Smooth muscle cell (in vitro differentiated cells): ENCODE measurements around the gene GRPEL1. TPM values are rescaled to one million over a fixed set of nuclear protein-coding genes. Genes with fewer than 3 reads are reported as not detected.

Experiments
- DNase-seq: peaks from one replicate; lab custom pipeline; 2025; ENCODE audit not compliant: unreplicated experiment; lab: John Stamatoyannopoulos, UW
- H2AFZ ChIP-seq: fragments of 200-600 bp; sonication (generic); 2 replicates; pipeline ENCODE4 v1.6.0; 2016; ENCODE audit warnings: antibody characterized with exemption, low read depth, mild to moderate bottlenecking
- H3F3A ChIP-seq: fragments of 200-600 bp; sonication (generic); 2 replicates; pipeline ENCODE4 v1.6.0; 2017; ENCODE audit warnings: antibody characterized with exemption, low read depth
- H3K27ac ChIP-seq: fragments of 200-600 bp; sonication (generic); 2 replicates; pipeline ENCODE4 v1.5.1; 2016; ENCODE audit warnings: low read depth, mild to moderate bottlenecking
- H3K27me3 ChIP-seq: fragments of 200-600 bp; sonication (generic); 2 replicates; pipeline ENCODE4 v1.6.1; 2016; ENCODE audit warnings: low read depth, mild to moderate bottlenecking
- H3K36me3 ChIP-seq: fragments of 200-600 bp; sonication (generic); 2 replicates; pipeline ENCODE4 v1.5.1; 2016; ENCODE audit warnings: low read depth
- H3K4me1 ChIP-seq: fragments of 200-600 bp; sonication (generic); 2 replicates; pipeline ENCODE4 v1.5.1; 2016; ENCODE audit warnings: low read depth
- H3K4me2 ChIP-seq: fragments of 200-600 bp; sonication (generic); 2 replicates; pipeline ENCODE4 v1.6.0; 2016; ENCODE audit warnings: mild to moderate bottlenecking
- H3K4me3 ChIP-seq: fragments of 200-600 bp; sonication (generic); 2 replicates; pipeline ENCODE4 v1.5.1; 2016; ENCODE audit warnings: mild to moderate bottlenecking
- H3K79me2 ChIP-seq: fragments of 200-600 bp; sonication (generic); 2 replicates; pipeline ENCODE4 v1.6.0; 2016; ENCODE audit warnings: low read depth, mild to moderate bottlenecking
- H3K9ac ChIP-seq: fragments of 200-600 bp; sonication (generic); 2 replicates; pipeline ENCODE4 v1.6.0; 2016; ENCODE audit warnings: low read depth
- H3K9me3 ChIP-seq: fragments of 200-600 bp; sonication (generic); replicated peaks from 2 replicates; pipeline ENCODE4 v1.5.1; 2016; ENCODE audit warnings: low read depth
- H4K20me1 ChIP-seq: fragments of 200-600 bp; sonication (generic); 2 replicates; pipeline ENCODE4 v1.6.0; 2016; ENCODE audit warnings: low read depth
- WGBS: methylation state at CpG from one replicate; pipeline ENCODE4 v1.1.7; 2016; ENCODE audit warnings: low lambda C conversion rate; 5-methylcytosine and 5-hydroxymethylcytosine counted together
- polyA plus RNA-seq: library from polyadenylated mRNA; unstranded; fragments of >200 nt; fragmentation: Nextera tagmentation; extraction: Ambion mirVana; gene quantifications from 2 replicates; pipeline ENCODE4 v1.2.1, GENCODE V29; 2016
- total RNA-seq: library from RNA; depleted of rRNA; stranded (reverse); fragments of >200 nt; gene quantifications from 2 replicates; pipeline ENCODE4 v1.2.3, GENCODE V29; 2014
- TF ChIP-seq, protein P1 (sequence below): fragments of 200-600 bp; sonication (generic); IDR thresholded peaks from 2 replicates; pipeline ENCODE4 v1.5.1; 2017; ENCODE audit warnings: borderline replicate concordance, mild to moderate bottlenecking, antibody characterized with exemption; ENCODE audit not compliant: insufficient read depth, poor library complexity, severe bottlenecking

The GRPEL1 gene
- total and polyA plus RNA-seq, 2 experiments from 2014 or later: 18.6 to 40.6 TPM

GRCh38 chr4:7043284-7044136, 24.4 kb downstream of the GRPEL1 start, which contains the start of gene TADA2B:
Gene TADA2B, plus strand, starts transcription at chr4:7043372. Its CDS starts 208 bp downstream, at chr4:7043580.
- Histone ChIP-seq H3F3A (peaks cover 5% of the 10 kb centered on the region), H2AFZ (peak within 1 kb of the TSS; percentile 91), H3K4me1 (peaks cover 17% of the 10 kb centered on the region), H3K36me3 (no peaks in the 10 kb centered on the region), H3K79me2 (peaks cover 50% of the 10 kb centered on the region), H3K27me3 (no peaks in the 10 kb centered on the region), H4K20me1 (peaks cover 47% of the 10 kb centered on the region), H3K9me3 (no peaks in the 10 kb centered on the region), H3K4me3 (peak within 1 kb of the TSS; percentile 97), H3K4me2 (peak within 1 kb of the TSS; percentile 97), H3K9ac (peak within 1 kb of the TSS; percentile 84), H3K27ac (peak within 1 kb of the TSS; percentile 85)
- under 1% methylated on average over 68 of the region's 119 CpGs for WGBS
- TF ChIP-seq, protein P1, sequence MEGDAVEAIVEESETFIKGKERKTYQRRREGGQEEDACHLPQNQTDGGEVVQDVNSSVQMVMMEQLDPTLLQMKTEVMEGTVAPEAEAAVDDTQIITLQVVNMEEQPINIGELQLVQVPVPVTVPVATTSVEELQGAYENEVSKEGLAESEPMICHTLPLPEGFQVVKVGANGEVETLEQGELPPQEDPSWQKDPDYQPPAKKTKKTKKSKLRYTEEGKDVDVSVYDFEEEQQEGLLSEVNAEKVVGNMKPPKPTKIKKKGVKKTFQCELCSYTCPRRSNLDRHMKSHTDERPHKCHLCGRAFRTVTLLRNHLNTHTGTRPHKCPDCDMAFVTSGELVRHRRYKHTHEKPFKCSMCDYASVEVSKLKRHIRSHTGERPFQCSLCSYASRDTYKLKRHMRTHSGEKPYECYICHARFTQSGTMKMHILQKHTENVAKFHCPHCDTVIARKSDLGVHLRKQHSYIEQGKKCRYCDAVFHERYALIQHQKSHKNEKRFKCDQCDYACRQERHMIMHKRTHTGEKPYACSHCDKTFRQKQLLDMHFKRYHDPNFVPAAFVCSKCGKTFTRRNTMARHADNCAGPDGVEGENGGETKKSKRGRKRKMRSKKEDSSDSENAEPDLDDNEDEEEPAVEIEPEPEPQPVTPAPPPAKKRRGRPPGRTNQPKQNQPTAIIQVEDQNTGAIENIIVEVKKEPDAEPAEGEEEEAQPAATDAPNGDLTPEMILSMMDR: no peak
- DNase-seq: peak; percentile 33

GRCh38 chr4:7042503-7043283, 25.2 kb downstream of the GRPEL1 start:
- WGBS: 1% methylated on average over 74 of the region's 90 CpGs
- H4K20me1 ChIP-seq: peaks cover 39% of the 10 kb centered on the region
- peak overlapping the region; percentile 90 for H3K4me2 ChIP-seq
- H3K27ac ChIP-seq: peak overlapping the region; percentile 85
- no peaks in the 10 kb centered on the region for H3K36me3 ChIP-seq
- TF ChIP-seq, protein P1: peak; percentile 17
- H3K4me1 ChIP-seq: peaks cover 17% of the 10 kb centered on the region
- no peaks in the 10 kb centered on the region for H3K9me3 ChIP-seq
- peaks cover 5% of the 10 kb centered on the region for H3F3A ChIP-seq
- H3K9ac ChIP-seq: peak overlapping the region; percentile 84
- peak overlapping the region; percentile 41 for H2AFZ ChIP-seq
- H3K4me3 ChIP-seq: peak overlapping the region; percentile 66
- H3K79me2 ChIP-seq: peaks cover 42% of the 10 kb centered on the region
- peak; percentile 90 for DNase-seq
- H3K27me3 ChIP-seq: no peaks in the 10 kb centered on the region

- H2AFZ ChIP-seq: peak overlapping the region; percentile 41
- peaks cover 32% of the 10 kb centered on the region for H4K20me1 ChIP-seq
- peaks cover 34% of the 10 kb centered on the region for H3K79me2 ChIP-seq
- no peaks in the 10 kb centered on the region for H3K36me3 ChIP-seq
- TF ChIP-seq, protein P1: no peak
- peaks cover 5% of the 10 kb centered on the region for H3F3A ChIP-seq
- H3K4me2 ChIP-seq: peak overlapping the region; percentile 90
- 44% methylated on average over 41 of the region's 42 CpGs for whole genome bisulfite sequencing
- no peaks in the 10 kb centered on the region for H3K9me3 ChIP-seq
- peaks cover 17% of the 10 kb centered on the region for H3K4me1 ChIP-seq
- H3K9ac ChIP-seq: peak overlapping the region; percentile 84
- H3K27me3 ChIP-seq: no peaks in the 10 kb centered on the region
- no peak for DNase-seq
- peak overlapping the region; percentile 66 for H3K4me3 ChIP-seq
- peak overlapping the region; percentile 85 for H3K27ac ChIP-seq
These were observed 25.9 kb downstream of the GRPEL1 start for GRCh38 chr4:7041801-7042502.
